ENCODE measurements around the gene BPIFB3. TPM values are rescaled to one million over a fixed set of nuclear protein-coding genes. Genes with fewer than 3 reads are reported as not detected.

Gene BPIFB3
- total RNA-seq, 2 experiments from 2014 or later, result not detected

DNA sequence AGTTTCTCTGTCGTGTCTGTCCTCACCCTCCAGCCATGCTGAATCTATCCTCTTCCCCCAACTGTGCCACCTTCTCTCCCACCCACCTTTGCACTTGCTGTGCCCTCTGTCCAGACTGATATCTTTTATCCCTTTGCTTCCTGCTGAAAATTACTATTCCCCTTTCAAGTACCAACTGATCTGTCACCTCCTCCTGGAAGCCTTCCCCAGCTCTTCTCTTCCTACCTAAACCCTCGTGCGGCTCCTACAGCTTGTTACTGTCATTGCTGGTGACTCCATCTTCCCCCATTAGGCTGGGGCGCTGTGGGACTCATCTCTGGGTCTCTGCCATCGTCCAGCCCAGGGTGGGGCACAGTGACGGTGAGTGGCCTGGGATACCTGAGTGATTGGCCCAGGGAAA is 21.1 kb upstream of the BPIFB3 start:
- ChIA-PET POLR2A (no interaction called here), CTCF (no interaction called here)
- Mint-ChIP-seq H3K4me3 (no peak overlapping the region), H3K27ac (no peak overlapping the region), H3K36me3 (ENCODE audit: low read depth) (no peaks in the 10 kb centered on the region), H3K27me3 (no peaks in the 10 kb centered on the region), H3K4me1 (ENCODE audit: low read depth) (no peaks in the 10 kb centered on the region), H3K9me3 (peaks cover 5% of the 10 kb centered on the region)
- intact Hi-C loops (cut with micrococcal nuclease), result no loop called here
- no peak for ATAC-seq
- TF ChIP-seq, protein P1, sequence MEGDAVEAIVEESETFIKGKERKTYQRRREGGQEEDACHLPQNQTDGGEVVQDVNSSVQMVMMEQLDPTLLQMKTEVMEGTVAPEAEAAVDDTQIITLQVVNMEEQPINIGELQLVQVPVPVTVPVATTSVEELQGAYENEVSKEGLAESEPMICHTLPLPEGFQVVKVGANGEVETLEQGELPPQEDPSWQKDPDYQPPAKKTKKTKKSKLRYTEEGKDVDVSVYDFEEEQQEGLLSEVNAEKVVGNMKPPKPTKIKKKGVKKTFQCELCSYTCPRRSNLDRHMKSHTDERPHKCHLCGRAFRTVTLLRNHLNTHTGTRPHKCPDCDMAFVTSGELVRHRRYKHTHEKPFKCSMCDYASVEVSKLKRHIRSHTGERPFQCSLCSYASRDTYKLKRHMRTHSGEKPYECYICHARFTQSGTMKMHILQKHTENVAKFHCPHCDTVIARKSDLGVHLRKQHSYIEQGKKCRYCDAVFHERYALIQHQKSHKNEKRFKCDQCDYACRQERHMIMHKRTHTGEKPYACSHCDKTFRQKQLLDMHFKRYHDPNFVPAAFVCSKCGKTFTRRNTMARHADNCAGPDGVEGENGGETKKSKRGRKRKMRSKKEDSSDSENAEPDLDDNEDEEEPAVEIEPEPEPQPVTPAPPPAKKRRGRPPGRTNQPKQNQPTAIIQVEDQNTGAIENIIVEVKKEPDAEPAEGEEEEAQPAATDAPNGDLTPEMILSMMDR (IDR thresholded peaks at IDR 0.05), result no peak
- no peak for DNase-seq

DNA sequence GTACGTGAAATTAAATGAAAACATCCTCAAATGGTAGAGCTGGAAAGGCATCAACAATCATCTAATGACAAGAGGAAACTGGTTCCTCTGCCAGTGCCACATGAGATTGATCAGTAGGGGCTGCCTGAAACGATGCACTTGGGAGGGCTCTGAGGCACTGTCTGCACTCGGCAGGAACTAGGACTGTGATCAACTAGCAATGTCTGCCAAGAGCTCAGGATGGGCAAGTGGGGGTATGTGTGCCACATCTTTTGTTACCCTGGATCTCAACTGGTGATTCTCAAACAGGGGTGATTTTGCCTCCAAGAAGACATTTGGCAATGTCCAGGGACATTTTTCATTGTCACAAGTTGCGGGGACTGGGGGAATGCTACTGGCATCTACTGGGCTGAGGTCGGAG is 20.3 kb upstream of the BPIFB3 start:
- intact Hi-C loops (cut with micrococcal nuclease), result no loop called here
- Mint-ChIP-seq H3K27ac (no peak overlapping the region), H3K4me1 (ENCODE audit: low read depth) (no peaks in the 10 kb centered on the region), H3K4me3 (no peak overlapping the region), H3K27me3 (no peaks in the 10 kb centered on the region), H3K36me3 (ENCODE audit: low read depth) (no peaks in the 10 kb centered on the region), H3K9me3 (peaks cover 5% of the 10 kb centered on the region)
- ATAC-seq, result no peak
- ChIA-PET POLR2A (interaction anchor here (0.8 kb wide), 1 partner anchor 11 kb away, joined by 3 read pairs; no protein-coding TSS in a partner anchor), CTCF (no interaction called here)
- DNase-seq, result no peak
- TF ChIP-seq, protein P1 (IDR thresholded peaks at IDR 0.05), result no peak

DNA sequence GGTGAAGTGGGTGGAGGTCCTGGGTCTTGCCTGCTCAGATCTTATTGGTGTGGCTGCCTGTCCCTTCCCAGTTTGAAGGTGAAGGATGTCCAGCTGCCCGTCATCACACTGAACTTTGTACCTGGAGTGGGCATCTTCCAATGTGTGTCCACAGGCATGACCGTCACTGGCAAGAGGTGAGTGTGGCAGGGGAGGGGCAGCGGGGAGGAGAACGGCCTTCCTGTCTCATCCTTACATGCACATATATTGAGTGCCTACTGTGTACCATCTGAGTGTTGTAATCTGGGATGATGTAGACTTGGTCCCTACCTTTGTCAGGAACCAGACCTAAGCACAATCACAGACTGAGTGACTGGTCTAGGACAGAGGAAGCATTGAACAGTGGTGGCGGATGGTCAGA is 19.6 kb upstream of the BPIFB3 start:
- Mint-ChIP-seq H3K4me3 (no peak overlapping the region), H3K27ac (no peak overlapping the region), H3K9me3 (peaks cover 5% of the 10 kb centered on the region), H3K4me1 (ENCODE audit: low read depth) (no peaks in the 10 kb centered on the region), H3K27me3 (no peaks in the 10 kb centered on the region), H3K36me3 (ENCODE audit: low read depth) (no peaks in the 10 kb centered on the region)
- ATAC-seq, result no peak
- TF ChIP-seq, protein P1 (IDR thresholded peaks at IDR 0.05), result no peak
- no peak for DNase-seq
- intact Hi-C loops (cut with micrococcal nuclease), result no loop called here
- POLR2A ChIA-PET, result no interaction called here
- CTCF ChIA-PET, result no interaction called here

DNA sequence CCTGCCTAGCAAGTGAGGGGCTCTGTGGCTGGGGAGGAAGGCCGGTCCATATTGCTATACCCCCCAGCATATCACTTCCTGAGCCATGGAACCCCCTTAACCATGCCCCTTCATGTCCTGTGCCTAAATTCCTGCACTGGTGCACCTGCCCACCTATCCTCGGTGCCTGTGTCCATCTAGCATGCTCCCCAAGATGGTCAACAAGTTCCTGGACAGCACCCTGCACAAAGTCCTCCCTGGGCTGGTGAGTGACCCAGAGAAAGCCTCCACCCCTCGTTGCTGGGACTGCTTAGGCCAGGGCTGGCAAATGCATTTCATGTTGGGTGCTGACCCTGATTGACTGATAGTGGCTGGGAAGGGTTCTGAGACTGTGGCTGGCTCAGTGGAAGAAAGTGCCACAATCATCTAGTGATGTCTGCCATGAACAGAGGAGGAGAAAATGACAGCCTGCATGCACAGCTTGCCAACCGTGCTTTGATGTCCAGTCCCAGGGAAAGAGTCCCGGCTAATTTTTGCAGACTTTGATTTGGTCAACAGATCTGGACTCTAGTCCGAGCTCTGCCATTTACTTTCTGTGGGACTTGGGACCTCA is 18.7 kb upstream of the BPIFB3 start:
- intact Hi-C loops (cut with micrococcal nuclease), result no loop called here
- H3K27me3 Mint-ChIP-seq, result no peaks in the 10 kb centered on the region
- TF ChIP-seq, protein P1 (IDR thresholded peaks at IDR 0.05), result no peak
- peaks cover 5% of the 10 kb centered on the region for H3K9me3 Mint-ChIP-seq
- CTCF ChIA-PET, result no interaction called here
- DNase-seq, result no peak
- H3K27ac Mint-ChIP-seq, result no peak overlapping the region
- H3K4me1 Mint-ChIP-seq (ENCODE audit: low read depth), result no peaks in the 10 kb centered on the region
- POLR2A ChIA-PET, result no interaction called here
- H3K4me3 Mint-ChIP-seq, result no peak overlapping the region
- no peak for ATAC-seq
- no peaks in the 10 kb centered on the region for H3K36me3 Mint-ChIP-seq (ENCODE audit: low read depth)

DNA sequence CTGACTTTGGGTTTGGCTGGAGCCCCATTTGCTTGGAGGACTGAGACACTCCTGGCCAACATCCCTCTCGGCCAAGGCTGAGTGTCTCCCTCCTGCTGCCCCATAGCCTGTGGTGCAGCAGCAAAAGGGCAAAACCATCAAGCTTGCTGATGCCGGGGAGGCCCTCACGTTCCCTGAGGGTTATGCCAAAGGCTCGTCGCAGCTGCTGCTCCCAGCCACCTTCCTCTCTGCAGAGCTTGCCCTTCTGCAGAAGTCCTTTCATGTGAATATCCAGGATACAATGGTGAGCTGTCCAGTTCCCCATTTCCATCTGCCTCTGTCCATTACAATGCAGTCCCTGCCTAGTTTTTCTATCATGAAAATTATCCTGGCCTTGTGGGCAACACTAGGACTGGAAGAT is 16.2 kb upstream of the BPIFB3 start:
- H3K36me3 Mint-ChIP-seq (ENCODE audit: low read depth), result no peaks in the 10 kb centered on the region
- H3K27ac Mint-ChIP-seq, result no peak overlapping the region
- intact Hi-C loops (cut with micrococcal nuclease), result no loop called here
- no peaks in the 10 kb centered on the region for H3K27me3 Mint-ChIP-seq
- no peak overlapping the region for H3K4me3 Mint-ChIP-seq
- peaks cover 5% of the 10 kb centered on the region for H3K9me3 Mint-ChIP-seq
- ChIA-PET POLR2A (no interaction called here), CTCF (interaction anchor here (0.6 kb wide), 1 partner anchor 15 kb away, joined by 3 read pairs; no protein-coding TSS in a partner anchor)
- TF ChIP-seq, protein P1 (IDR thresholded peaks at IDR 0.05), result no peak
- no peaks in the 10 kb centered on the region for H3K4me1 Mint-ChIP-seq (ENCODE audit: low read depth)
- DNase-seq (no peak), ATAC-seq (no peak)
